ENCODE data around the gene ALK. TPM values are rescaled to one million over a fixed set of nuclear protein-coding genes. Genes with fewer than 3 reads are reported as not detected.
A peak's percentile ranks its signal among the peaks of the same experiment; 100 is the strongest.

ALK gene
- total RNA-seq, 1 donor from 2014 or later: 0.52 TPM

DNA sequence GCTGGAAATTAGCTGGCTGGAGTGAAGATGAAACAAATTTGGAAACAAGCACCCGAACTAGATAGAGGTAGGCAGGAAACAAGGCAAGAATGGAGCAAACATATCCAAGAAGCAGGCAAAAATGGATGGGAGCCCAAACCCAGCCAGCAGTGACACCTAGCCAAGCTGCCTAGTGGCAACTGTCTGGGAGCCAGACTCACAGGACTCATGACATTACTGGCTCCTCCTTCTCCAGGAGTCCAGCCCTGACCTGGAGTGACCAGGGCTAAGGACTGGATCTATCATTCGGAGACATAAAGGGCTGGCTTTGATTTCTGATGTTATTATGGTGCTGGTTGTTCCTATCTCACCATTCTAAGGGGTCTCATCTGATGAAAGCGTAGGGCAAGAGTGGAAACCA lies 21.3 kb upstream of the ALK start:
- H3K9me3 ChIP-seq (ENCODE audit: control insufficient read depth in 3 of 3, low read length in 3 of 3): no peaks in the 10 kb centered on the region
- no peak overlapping the region for H3K27ac ChIP-seq (ENCODE audit: low read depth, low read length)
- no peaks in the 10 kb centered on the region for H3K4me1 ChIP-seq (ENCODE audit: control insufficient read depth in 3 of 3, insufficient read depth in 3 of 3, low read length in 3 of 3)
- H3K27me3 ChIP-seq (ENCODE audit: control insufficient read depth in 3 of 3, insufficient read depth in 3 of 3, low read length in 3 of 3): peaks cover 0 to 7% (median 0%) of the 10 kb centered on the region in 3 donors
- H3K9ac ChIP-seq (ENCODE audit: low read depth in 1 of 3, low read length in 3 of 3): no peak overlapping the region
- H3K4me3 ChIP-seq (ENCODE audit: low read length in 3 of 3): no peak overlapping the region
- H3K36me3 ChIP-seq (ENCODE audit: control insufficient read depth in 3 of 3, insufficient read depth in 3 of 3, low read length in 3 of 3): no peaks in the 10 kb centered on the region

DNA sequence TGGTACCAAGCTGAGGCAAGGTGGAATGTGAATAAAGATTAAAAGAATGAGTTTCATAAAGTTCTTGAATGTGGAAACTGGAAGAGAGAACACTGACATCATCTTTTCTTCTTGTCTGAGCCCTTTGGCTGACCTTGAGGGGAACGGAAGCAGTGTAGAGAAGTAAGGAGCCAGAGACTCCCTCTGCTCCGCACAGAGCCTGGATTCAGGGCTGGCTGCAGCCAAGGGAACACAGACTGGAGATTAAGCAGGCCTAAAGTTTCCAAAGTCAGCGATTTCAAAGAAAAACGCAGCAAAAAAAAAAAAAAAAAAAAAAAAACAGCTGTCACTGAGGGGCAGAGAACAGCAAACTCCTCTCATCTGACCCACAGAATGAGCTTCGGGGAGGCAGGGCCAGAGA lies 19.3 kb upstream of the ALK start:
- Histone ChIP-seq H3K9me3 (ENCODE audit: control insufficient read depth in 3 of 3, low read length in 3 of 3) (no peaks in the 10 kb centered on the region), H3K27me3 (ENCODE audit: control insufficient read depth in 3 of 3, insufficient read depth in 3 of 3, low read length in 3 of 3) (peaks cover 0 to 5% (median 0%) of the 10 kb centered on the region in 3 donors), H3K9ac (ENCODE audit: low read depth in 1 of 3, low read length in 3 of 3) (no peak overlapping the region), H3K27ac (ENCODE audit: low read depth, low read length) (no peak overlapping the region), H3K36me3 (ENCODE audit: control insufficient read depth in 3 of 3, insufficient read depth in 3 of 3, low read length in 3 of 3) (no peaks in the 10 kb centered on the region), H3K4me1 (ENCODE audit: control insufficient read depth in 3 of 3, insufficient read depth in 3 of 3, low read length in 3 of 3) (no peaks in the 10 kb centered on the region), H3K4me3 (ENCODE audit: low read length in 3 of 3) (no peak overlapping the region)

DNA sequence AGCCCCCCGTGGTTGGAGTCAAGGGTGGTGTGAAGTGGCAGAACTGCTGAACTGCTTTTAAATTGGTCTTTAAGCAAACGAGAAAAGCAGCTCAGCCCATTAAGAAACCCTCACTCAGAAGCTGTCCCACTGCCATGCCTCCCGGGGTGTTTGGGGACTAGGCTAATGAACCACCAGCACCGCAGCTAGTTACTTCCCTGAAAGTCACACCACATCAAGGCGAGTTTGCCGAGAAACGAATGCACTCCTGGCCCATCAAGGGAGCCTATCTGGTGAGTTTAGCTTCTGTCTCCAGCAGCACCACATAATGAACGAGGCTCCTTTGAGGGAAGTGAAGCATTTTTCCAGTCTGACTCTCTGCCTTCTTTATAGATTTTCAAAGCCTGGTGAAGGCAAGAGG lies 14.6 kb upstream of the ALK start:
- Histone ChIP-seq H3K9ac (ENCODE audit: low read depth in 1 of 3, low read length in 3 of 3) (no peak overlapping the region), H3K36me3 (ENCODE audit: control insufficient read depth in 3 of 3, insufficient read depth in 3 of 3, low read length in 3 of 3) (no peaks in the 10 kb centered on the region), H3K27me3 (ENCODE audit: control insufficient read depth in 3 of 3, insufficient read depth in 3 of 3, low read length in 3 of 3) (peaks cover 0 to 10% (median 5%) of the 10 kb centered on the region in 3 donors), H3K4me3 (ENCODE audit: low read length in 3 of 3) (no peak overlapping the region), H3K4me1 (ENCODE audit: control insufficient read depth in 3 of 3, insufficient read depth in 3 of 3, low read length in 3 of 3) (no peaks in the 10 kb centered on the region), H3K27ac (ENCODE audit: low read depth, low read length) (no peak overlapping the region), H3K9me3 (ENCODE audit: control insufficient read depth in 3 of 3, low read length in 3 of 3) (no peaks in the 10 kb centered on the region)

DNA sequence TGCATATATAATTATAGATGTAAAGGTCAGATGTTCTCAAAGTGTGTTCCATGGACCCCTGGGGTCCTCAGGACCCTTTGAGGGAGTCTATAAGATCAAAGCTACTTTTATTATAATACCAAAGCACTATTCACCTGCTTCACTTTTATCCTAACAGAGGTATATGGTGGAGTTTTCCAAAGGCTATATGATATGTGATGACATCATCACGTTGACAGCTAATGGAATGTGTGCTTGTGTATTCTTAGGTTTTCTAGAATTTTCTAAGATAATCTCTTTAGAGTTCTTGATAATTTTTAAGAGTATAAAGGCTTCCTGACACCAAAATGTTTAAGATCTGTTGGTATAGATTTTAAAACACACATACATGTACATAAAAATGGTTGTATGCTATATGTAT lies 10.4 kb upstream of the ALK start:
- Histone ChIP-seq H3K27me3 (ENCODE audit: control insufficient read depth in 3 of 3, insufficient read depth in 3 of 3, low read length in 3 of 3) (peaks cover 3 to 10% (median 5%) of the 10 kb centered on the region in 3 donors), H3K9ac (ENCODE audit: low read depth in 1 of 3, low read length in 3 of 3) (no peak overlapping the region), H3K36me3 (ENCODE audit: control insufficient read depth in 3 of 3, insufficient read depth in 3 of 3, low read length in 3 of 3) (no peaks in the 10 kb centered on the region), H3K27ac (ENCODE audit: low read depth, low read length) (no peak overlapping the region), H3K4me1 (ENCODE audit: control insufficient read depth in 3 of 3, insufficient read depth in 3 of 3, low read length in 3 of 3) (no peaks in the 10 kb centered on the region), H3K9me3 (ENCODE audit: control insufficient read depth in 3 of 3, low read length in 3 of 3) (no peaks in the 10 kb centered on the region), H3K4me3 (ENCODE audit: low read length in 3 of 3) (no peak overlapping the region)

DNA sequence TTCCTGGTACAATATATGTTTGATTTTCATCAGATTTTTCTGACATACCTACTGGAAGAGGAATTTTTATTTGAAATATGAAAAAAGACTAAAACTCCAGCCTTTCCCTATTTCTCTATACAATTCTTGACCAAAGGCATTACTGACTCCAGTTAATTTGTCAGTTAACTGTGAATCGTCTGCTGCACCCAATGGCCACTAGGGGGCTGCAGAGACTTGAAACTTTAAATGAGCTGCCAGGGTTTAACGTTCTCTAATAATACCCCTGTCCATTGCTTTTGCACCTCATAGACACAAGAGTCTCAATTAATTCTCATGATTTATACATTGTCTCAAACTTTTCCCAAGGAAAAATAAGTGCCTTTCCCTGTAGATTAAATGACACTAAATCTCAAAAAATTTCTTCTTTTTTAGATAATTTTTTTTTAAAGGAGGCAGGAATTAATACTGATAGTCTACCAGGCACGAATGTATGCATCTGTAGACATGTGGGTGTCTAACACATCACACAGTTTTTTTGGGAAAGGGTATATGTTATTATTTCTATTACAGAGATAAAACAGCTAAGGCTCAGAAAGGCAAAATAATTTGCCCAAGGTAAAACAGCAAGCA lies 1.8 kb upstream of the ALK start:
- Histone ChIP-seq H3K27ac (ENCODE audit: low read depth, low read length) (no peak overlapping the region), H3K27me3 (ENCODE audit: control insufficient read depth in 3 of 3, insufficient read depth in 3 of 3, low read length in 3 of 3) (peaks cover 38 to 51% (median 44%) of the 10 kb centered on the region in 3 donors), H3K9me3 (ENCODE audit: control insufficient read depth in 3 of 3, low read length in 3 of 3) (no peaks in the 10 kb centered on the region), H3K36me3 (ENCODE audit: control insufficient read depth in 3 of 3, insufficient read depth in 3 of 3, low read length in 3 of 3) (no peaks in the 10 kb centered on the region), H3K4me3 (ENCODE audit: low read length in 3 of 3) (no peak overlapping the region), H3K9ac (ENCODE audit: low read depth in 1 of 3, low read length in 3 of 3) (no peak overlapping the region), H3K4me1 (ENCODE audit: control insufficient read depth in 3 of 3, insufficient read depth in 3 of 3, low read length in 3 of 3) (peaks cover 12 to 20% (median 15%) of the 10 kb centered on the region in 3 donors)

DNA sequence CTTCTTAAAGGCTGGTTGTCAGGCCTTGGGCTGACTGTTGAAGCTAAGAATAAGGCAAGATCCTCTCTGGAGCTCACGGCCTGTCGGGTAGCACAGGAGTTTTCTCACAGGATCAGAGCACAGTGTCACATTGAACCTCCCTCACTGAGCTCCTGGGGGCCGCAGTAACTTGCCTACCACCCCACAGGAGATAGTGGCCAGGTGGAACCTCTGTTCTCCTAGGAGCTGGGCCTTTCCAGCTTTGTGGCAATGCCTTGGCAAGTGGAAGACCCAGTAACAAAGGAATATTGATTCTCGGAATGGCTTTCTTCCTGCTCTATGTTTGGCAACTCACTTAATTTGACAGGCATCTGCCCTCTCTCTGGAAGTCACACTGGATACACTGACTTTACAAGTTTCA lies 1.2 kb upstream of the ALK start:
- Histone ChIP-seq H3K4me3 (ENCODE audit: low read length in 3 of 3) (no peak overlapping the region), H3K9ac (ENCODE audit: low read depth in 1 of 3, low read length in 3 of 3) (no peak overlapping the region), H3K36me3 (ENCODE audit: control insufficient read depth in 3 of 3, insufficient read depth in 3 of 3, low read length in 3 of 3) (no peaks in the 10 kb centered on the region), H3K9me3 (ENCODE audit: control insufficient read depth in 3 of 3, low read length in 3 of 3) (no peaks in the 10 kb centered on the region), H3K27ac (ENCODE audit: low read depth, low read length) (no peak overlapping the region), H3K4me1 (ENCODE audit: control insufficient read depth in 3 of 3, insufficient read depth in 3 of 3, low read length in 3 of 3) (peaks cover 12 to 20% (median 15%) of the 10 kb centered on the region in 3 donors), H3K27me3 (ENCODE audit: control insufficient read depth in 3 of 3, insufficient read depth in 3 of 3, low read length in 3 of 3) (peaks cover 40 to 53% (median 50%) of the 10 kb centered on the region in 3 donors)

DNA sequence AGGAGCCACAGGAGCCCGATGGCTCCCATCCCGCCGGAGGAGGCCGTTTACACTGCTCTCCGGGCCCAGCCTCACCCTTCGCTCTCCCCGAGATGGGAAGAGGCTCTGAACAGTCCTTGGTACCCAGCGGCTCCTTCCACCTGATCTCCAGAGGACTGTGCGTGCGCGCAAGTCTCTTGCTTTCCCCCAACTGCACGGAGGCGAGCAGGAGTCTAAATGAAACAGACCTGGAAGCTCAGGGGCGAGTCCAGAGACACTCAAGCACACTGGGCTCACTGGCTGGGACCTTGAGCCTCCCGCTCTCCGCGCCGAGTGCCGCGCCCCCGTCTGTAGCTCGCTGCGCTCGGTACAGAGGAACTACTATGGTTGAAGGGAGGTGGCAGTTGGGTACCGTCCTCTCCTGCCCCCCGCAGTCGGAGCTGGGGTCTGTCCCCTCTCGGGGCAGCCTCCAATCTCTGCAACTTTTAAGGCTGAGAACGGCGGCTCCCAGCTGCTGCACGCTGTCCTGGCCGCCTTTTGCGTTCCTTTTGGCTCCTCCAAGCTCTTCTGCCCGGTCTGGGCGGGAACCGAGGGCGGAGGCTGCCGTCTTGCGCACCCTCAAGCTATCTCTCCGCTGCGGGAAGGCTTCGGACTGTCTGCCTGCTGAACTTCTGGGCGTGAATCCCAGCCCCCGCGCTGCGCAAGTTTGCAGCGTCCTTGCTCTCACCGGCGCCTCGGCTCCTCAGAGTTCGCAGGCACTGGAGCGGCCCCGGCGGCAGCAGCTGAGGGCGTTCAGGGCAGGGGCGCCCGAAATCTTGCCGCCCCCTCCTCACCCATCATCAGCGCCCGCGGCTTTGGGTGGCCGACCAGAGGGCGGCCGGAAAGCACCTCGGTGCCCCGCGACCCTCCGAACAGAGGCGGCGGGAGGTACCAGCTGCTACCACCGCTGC lies 491 bp downstream of the ALK start:
- Histone ChIP-seq H3K36me3 (ENCODE audit: control insufficient read depth in 3 of 3, insufficient read depth in 3 of 3, low read length in 3 of 3) (no peaks in the 10 kb centered on the region), H3K9me3 (ENCODE audit: control insufficient read depth in 3 of 3, low read length in 3 of 3) (no peaks in the 10 kb centered on the region), H3K4me1 (ENCODE audit: control insufficient read depth in 3 of 3, insufficient read depth in 3 of 3, low read length in 3 of 3) (peaks cover 12 to 20% (median 15%) of the 10 kb centered on the region in 3 donors), H3K4me3 (ENCODE audit: low read length in 3 of 3) (peak overlapping the region; percentile 16 to 43 (median 30)), H3K27me3 (ENCODE audit: control insufficient read depth in 3 of 3, insufficient read depth in 3 of 3, low read length in 3 of 3) (peaks cover 48 to 65% (median 62%) of the 10 kb centered on the region in 3 donors), H3K9ac (ENCODE audit: low read depth in 1 of 3, low read length in 3 of 3) (no peak overlapping the region), H3K27ac (ENCODE audit: low read depth, low read length) (no peak overlapping the region)

DNA sequence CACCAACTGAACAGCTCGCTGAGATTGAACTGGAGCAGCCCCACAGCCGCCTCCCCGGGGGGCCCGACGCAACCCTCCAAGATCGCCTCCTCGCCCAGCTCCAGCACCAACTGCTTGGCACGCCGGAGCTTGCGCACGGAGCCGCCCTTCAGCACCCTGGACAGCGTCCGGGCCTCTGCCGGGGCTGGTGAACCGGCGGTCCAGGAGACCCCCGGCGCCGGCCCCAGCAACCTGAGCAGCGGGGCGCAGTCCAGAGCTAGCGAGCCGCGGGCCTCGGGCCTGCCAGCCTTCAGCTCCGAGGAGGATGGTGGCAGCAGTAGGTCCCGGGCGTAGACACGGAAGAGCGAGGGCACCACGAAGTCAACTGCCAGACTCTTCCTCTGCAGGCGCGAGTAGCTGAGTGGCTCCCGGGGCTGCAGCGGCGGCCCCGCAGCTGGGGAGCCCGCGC lies 1.2 kb downstream of the ALK start:
- no peak overlapping the region for H3K9ac ChIP-seq (ENCODE audit: low read depth in 1 of 3, low read length in 3 of 3)
- H3K9me3 ChIP-seq (ENCODE audit: control insufficient read depth in 3 of 3, low read length in 3 of 3): no peaks in the 10 kb centered on the region
- H3K27ac ChIP-seq (ENCODE audit: low read depth, low read length): no peak overlapping the region
- no peaks in the 10 kb centered on the region for H3K36me3 ChIP-seq (ENCODE audit: control insufficient read depth in 3 of 3, insufficient read depth in 3 of 3, low read length in 3 of 3)
- peaks cover 12 to 20% (median 15%) of the 10 kb centered on the region in 3 donors for H3K4me1 ChIP-seq (ENCODE audit: control insufficient read depth in 3 of 3, insufficient read depth in 3 of 3, low read length in 3 of 3)
- H3K4me3 ChIP-seq (ENCODE audit: low read length in 3 of 3): peak overlapping the region in 2 of 3 donors; percentile 16 to 43
- H3K27me3 ChIP-seq (ENCODE audit: control insufficient read depth in 3 of 3, insufficient read depth in 3 of 3, low read length in 3 of 3): peaks cover 47 to 65% (median 60%) of the 10 kb centered on the region in 3 donors

DNA sequence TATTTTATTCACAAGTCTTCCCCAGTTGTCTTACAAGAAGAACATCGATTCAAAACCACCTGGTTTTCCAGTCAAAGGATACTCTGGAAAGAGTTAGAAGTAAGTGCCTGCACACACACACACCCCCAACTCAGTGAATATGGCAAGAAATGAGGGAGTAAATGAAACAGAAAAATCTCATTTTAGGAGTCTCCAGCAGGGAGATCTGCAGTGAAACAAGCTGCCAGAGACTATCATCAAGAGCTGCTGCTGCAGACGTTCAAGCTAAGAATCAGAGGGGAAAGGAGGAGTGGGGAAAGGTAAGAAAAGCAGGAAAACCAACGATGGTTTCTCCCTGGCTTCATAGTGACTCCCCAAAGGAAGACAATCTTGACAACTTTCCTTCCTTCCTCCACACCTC lies 2.4 kb downstream of the ALK start:
- H3K9me3 ChIP-seq (ENCODE audit: control insufficient read depth in 3 of 3, low read length in 3 of 3): no peaks in the 10 kb centered on the region
- no peak overlapping the region for H3K4me3 ChIP-seq (ENCODE audit: low read length in 3 of 3)
- no peak overlapping the region for H3K9ac ChIP-seq (ENCODE audit: low read depth in 1 of 3, low read length in 3 of 3)
- H3K36me3 ChIP-seq (ENCODE audit: control insufficient read depth in 3 of 3, insufficient read depth in 3 of 3, low read length in 3 of 3): no peaks in the 10 kb centered on the region
- peaks cover 12 to 20% (median 15%) of the 10 kb centered on the region in 3 donors for H3K4me1 ChIP-seq (ENCODE audit: control insufficient read depth in 3 of 3, insufficient read depth in 3 of 3, low read length in 3 of 3)
- no peak overlapping the region for H3K27ac ChIP-seq (ENCODE audit: low read depth, low read length)
- H3K27me3 ChIP-seq (ENCODE audit: control insufficient read depth in 3 of 3, insufficient read depth in 3 of 3, low read length in 3 of 3): peaks cover 43 to 64% (median 56%) of the 10 kb centered on the region in 3 donors

DNA sequence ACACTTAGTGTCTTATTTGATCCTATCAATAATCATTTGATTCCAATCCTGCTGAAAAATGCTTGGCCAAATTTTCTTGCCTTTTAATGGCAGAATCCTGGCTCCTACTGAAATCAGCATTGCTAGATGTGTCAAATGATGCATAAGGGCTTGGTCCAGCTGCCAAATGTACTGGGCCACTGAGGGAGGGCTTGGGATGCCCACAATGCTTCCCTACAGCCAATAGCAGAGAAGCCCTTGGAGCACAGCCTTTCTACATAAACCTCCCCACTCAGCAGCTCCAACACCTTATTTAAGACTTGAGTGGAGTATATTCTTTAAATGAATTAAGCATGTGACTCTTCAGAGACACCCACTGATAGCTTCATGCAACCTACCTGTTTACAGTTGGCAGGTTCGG lies 3.6 kb downstream of the ALK start:
- Histone ChIP-seq H3K27ac (ENCODE audit: low read depth, low read length) (no peak overlapping the region), H3K9me3 (ENCODE audit: control insufficient read depth in 3 of 3, low read length in 3 of 3) (no peaks in the 10 kb centered on the region), H3K4me1 (ENCODE audit: control insufficient read depth in 3 of 3, insufficient read depth in 3 of 3, low read length in 3 of 3) (peaks cover 12 to 20% (median 15%) of the 10 kb centered on the region in 3 donors), H3K36me3 (ENCODE audit: control insufficient read depth in 3 of 3, insufficient read depth in 3 of 3, low read length in 3 of 3) (no peaks in the 10 kb centered on the region), H3K9ac (ENCODE audit: low read depth in 1 of 3, low read length in 3 of 3) (no peak overlapping the region), H3K27me3 (ENCODE audit: control insufficient read depth in 3 of 3, insufficient read depth in 3 of 3, low read length in 3 of 3) (peaks cover 42 to 61% (median 55%) of the 10 kb centered on the region in 3 donors), H3K4me3 (ENCODE audit: low read length in 3 of 3) (no peak overlapping the region)

Measured in skeletal muscle tissue (tissue), 4 donors.